ENCODE data around the gene KCNA2.

The KCNA2 gene

DNA sequence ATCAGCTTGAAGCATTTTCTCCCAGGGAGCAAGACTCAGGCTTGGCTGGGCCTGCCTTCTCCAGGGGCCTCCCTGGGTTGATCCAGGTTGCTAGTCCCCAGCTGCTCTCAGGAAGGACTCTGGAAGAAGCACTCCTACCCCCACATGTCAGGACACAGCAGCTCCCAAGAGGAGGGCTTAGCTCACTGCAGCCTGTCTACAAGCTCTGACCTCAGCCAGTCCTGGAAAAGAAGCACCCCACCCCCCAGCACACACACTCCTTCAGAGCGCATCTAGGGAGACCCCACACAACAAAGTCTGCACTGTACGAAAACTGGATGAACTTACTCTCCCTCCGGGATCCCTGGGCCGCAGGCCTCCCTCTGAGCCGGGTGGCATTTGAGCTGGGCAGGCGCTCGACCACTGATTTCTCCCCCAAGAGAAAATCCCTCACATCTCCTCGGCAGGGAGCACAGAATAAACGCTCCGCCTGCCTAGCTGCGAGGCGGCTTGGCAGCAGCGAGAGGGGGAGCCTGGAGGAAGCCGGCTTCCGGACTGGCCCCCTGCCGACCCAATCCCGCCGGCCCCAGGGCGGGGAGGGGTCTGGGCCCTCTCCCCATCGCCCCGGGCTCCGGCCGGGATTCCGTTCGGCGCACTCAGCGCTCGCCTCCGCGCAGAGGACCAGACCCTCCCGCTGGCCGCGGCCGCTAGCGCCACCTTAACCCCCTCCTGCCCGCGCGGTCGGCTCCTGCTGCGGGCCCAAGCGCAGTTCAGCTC is at the start of gene KCNA2:
Gene KCNA2 (minus strand): TSS at position 458 of the 756 bp plus-strand sequence. CDS start 1,576 bp downstream, outside the sequence.
- no peak for DNase-seq (ENCODE audit: low spot score in 2 of 2)
- Mint-ChIP-seq H3K9me3 (no peaks in the 10 kb centered on the region), H3K27me3 (peaks cover 62% of the 10 kb centered on the region), H3K36me3 (ENCODE audit: insufficient read depth) (peaks cover 3% of the 10 kb centered on the region), H3K27ac (ENCODE audit: low read depth) (peak within 1 kb of the TSS; percentile 62), H3K4me1 (peaks cover 11% of the 10 kb centered on the region), H3K4me3 (peak within 1 kb of the TSS; percentile 78)
- ATAC-seq (replicated peaks; ENCODE audit: extremely low read depth, poor library complexity, severe bottlenecking): no peak

DNA sequence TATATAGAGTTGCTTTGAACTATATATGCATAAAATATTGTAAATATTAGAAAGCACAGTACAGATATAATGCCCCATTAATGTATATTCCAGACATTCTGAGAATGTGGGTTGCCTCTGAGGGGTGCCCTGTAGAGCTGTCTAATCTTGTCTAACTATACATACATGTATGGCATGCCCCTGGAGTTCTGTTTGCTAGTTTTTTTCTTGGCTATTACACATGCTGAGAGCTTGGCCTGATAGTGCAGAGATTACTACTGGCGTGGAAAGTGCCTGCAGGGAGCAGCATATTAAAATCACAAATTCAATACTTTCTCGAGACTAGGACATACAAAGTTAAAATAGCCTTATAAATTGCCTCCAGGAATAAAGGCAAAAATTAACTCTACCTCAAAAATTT is 44.5 kb upstream of the KCNA2 start:
- DNase-seq (ENCODE audit: low spot score in 2 of 2) (no peak), ATAC-seq (replicated peaks; ENCODE audit: extremely low read depth, poor library complexity, severe bottlenecking) (no peak)
- Mint-ChIP-seq H3K4me1 (peaks cover 31% of the 10 kb centered on the region), H3K9me3 (no peaks in the 10 kb centered on the region), H3K27me3 (no peaks in the 10 kb centered on the region), H3K4me3 (no peak overlapping the region), H3K27ac (ENCODE audit: low read depth) (peak overlapping the region; percentile 50), H3K36me3 (ENCODE audit: insufficient read depth) (peaks cover 9% of the 10 kb centered on the region)

DNA sequence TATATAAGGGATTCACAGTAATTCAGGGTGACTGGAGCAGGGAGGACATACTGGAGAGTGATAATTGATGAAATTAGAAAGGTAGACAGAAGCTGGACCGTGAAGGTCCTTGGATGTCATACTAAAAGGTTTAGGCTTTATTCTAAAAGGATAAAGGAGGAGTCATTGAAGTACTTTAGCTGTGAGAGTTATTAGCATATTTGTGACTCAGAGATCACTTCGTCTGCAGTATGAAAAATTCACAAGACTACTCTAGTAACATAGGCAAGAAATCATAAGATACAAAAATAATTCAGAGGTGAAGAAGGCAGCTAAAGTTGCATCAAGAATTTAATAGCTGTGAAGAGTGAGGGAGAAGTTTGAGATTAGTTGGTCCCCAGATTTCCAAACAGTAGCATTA is 42.3 kb upstream of the KCNA2 start:
- no peak for ATAC-seq (replicated peaks; ENCODE audit: extremely low read depth, poor library complexity, severe bottlenecking)
- DNase-seq (ENCODE audit: low spot score in 2 of 2): no peak

DNA sequence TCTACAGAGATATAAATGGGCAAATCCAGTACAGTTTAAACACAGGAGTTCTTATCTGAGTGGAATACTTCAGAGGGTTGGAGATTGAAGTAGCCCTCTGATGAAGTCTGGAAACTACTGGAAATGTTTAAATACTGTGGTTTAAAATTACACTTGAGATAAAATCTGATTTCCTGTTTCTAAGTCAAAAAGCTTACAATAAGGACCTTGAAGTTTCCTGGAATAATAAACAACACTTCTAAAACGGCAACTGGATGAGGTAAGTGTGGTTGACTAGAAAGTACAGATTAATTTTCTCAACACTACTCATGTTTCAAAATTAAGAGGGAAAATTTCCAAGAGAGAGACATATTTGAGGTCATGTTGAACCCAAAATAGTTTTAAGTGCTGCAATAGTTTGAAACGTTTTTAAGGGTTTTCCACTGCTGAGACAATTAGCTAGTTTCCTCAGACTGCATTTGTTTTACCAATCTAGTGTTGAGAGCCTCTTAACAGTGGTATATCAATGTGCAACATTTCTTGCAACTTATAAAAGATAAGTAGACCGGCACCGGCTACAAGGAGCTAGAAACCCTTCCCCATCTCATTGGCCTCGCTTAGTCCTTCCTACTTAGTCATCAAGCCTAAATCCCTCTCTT is 41.2 kb upstream of the KCNA2 start:
- H3K27ac Mint-ChIP-seq (ENCODE audit: low read depth): no peak overlapping the region
- H3K4me3 Mint-ChIP-seq: no peak overlapping the region
- H3K4me1 Mint-ChIP-seq: peaks cover 36% of the 10 kb centered on the region
- DNase-seq (ENCODE audit: low spot score in 2 of 2): no peak
- peaks cover 1% of the 10 kb centered on the region for H3K36me3 Mint-ChIP-seq (ENCODE audit: insufficient read depth)
- peak; percentile 75 for ATAC-seq (replicated peaks; ENCODE audit: extremely low read depth, poor library complexity, severe bottlenecking)
- H3K27me3 Mint-ChIP-seq: no peaks in the 10 kb centered on the region
- H3K9me3 Mint-ChIP-seq: no peaks in the 10 kb centered on the region

More for the DNA sequence above, 42.3 kb upstream of the KCNA2 start:
- Mint-ChIP-seq H3K4me1 (peaks cover 32% of the 10 kb centered on the region), H3K36me3 (ENCODE audit: insufficient read depth) (peaks cover 1% of the 10 kb centered on the region), H3K27ac (ENCODE audit: low read depth) (no peak overlapping the region), H3K9me3 (no peaks in the 10 kb centered on the region), H3K27me3 (no peaks in the 10 kb centered on the region), H3K4me3 (no peak overlapping the region)

DNA sequence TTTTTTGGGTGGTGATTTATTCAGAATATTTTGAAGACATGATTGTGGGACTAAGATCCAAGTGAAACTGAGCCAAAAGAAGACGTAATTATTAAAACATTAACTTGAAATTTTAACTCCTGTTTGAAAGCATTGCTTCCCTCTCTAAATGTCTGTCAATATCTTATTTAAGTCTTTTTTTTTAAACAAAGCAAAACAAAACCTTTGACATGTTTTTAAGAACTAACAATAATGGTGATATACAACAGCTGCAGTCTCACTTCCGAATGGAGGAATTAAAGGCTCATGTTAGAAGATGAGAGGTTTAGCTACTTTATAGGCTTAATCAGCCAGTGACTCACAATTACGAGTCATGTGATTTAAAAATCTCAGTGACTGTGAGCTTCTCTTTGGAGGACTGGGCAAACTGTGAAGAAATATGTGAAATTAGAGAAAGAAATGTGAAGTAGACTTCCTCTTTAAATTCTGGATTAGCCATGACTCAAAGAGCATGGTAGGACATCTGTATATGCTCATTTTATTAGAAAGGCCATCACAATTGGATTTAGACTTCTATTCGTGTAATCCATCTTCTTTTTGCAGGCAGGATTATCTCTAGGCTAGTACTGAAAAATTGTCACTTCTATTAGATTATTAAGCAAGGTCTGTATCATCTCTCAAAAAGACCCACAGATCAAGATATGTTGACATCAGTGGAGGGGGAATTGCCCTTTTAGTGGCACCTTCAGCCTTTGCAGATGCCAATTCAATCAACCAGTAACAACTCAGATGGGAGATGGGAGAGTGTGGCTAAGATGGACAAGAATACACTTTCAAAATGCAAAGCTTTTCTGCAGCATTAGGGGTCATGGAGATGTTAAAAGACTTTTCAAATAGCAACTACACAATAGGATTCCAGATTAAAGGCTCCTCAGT is 39.9 kb upstream of the KCNA2 start:
- DNase-seq (ENCODE audit: low spot score in 2 of 2) (no peak), ATAC-seq (replicated peaks; ENCODE audit: extremely low read depth, poor library complexity, severe bottlenecking) (no peak)
- Mint-ChIP-seq H3K27ac (ENCODE audit: low read depth) (peak overlapping the region; percentile 26), H3K4me3 (peak overlapping the region; percentile 24), H3K4me1 (peaks cover 41% of the 10 kb centered on the region), H3K9me3 (no peaks in the 10 kb centered on the region), H3K36me3 (ENCODE audit: insufficient read depth) (peaks cover 4% of the 10 kb centered on the region), H3K27me3 (no peaks in the 10 kb centered on the region)

DNA sequence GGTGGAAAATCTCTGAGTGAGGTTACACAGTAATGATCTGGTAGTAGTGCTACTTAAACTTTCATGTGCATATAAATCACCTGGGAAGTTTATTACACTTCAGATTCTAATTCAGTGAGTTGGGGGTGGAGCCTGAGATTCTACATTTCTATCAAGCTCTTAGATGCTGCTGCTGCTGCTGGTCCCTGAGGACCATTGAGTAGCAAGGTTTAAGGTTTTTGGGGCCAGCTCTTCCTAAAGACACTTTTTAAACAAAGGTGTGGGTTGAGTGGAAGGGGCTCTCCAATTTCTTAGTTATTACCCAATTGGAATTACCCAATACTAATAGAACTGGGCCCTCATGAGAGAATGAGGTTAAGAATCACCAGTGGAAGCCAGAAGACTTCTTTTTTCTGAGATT is 39.1 kb upstream of the KCNA2 start:
- Mint-ChIP-seq H3K27me3 (no peaks in the 10 kb centered on the region), H3K27ac (ENCODE audit: low read depth) (peak overlapping the region; percentile 70), H3K4me3 (no peak overlapping the region), H3K4me1 (peaks cover 41% of the 10 kb centered on the region), H3K9me3 (peaks cover 3% of the 10 kb centered on the region), H3K36me3 (ENCODE audit: insufficient read depth) (peaks cover 4% of the 10 kb centered on the region)
- DNase-seq (ENCODE audit: low spot score in 2 of 2): no peak
- ATAC-seq (replicated peaks; ENCODE audit: extremely low read depth, poor library complexity, severe bottlenecking): no peak

DNA sequence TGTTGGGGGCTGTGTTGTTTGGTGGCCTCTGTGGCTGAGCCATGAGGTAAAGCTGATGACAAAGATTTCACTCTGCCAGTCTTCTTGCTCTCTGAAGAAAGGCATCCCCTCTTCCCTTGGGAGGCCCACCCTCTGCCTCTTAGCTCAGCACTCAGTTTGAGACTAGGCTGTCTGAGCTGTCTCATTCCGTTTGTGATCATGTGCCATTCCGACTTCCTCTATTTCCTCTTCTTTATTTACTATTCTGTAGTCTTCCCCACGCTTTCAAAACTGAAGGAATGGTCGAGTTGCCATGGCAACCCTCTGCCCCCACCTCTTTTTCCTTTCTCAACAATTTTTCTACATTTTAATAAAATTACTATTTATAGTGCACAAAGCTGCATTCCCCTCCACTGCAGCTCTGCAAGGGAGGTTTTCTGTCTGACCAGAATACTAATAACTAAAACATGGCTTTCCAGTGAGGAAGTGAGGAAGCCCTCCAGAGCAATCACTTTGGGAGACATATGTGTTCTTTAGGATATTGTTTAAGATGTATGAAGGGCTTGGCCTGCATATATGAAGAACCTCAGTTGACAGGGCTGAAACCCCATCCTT is 37.8 kb upstream of the KCNA2 start:
- H3K9me3 Mint-ChIP-seq: peaks cover 12% of the 10 kb centered on the region
- peaks cover 54% of the 10 kb centered on the region for H3K4me1 Mint-ChIP-seq
- H3K4me3 Mint-ChIP-seq: no peak overlapping the region
- DNase-seq (ENCODE audit: low spot score in 2 of 2): no peak
- H3K36me3 Mint-ChIP-seq (ENCODE audit: insufficient read depth): peaks cover 4% of the 10 kb centered on the region
- H3K27ac Mint-ChIP-seq (ENCODE audit: low read depth): peak overlapping the region; percentile 70
- no peak for ATAC-seq (replicated peaks; ENCODE audit: extremely low read depth, poor library complexity, severe bottlenecking)
- H3K27me3 Mint-ChIP-seq: no peaks in the 10 kb centered on the region

DNA sequence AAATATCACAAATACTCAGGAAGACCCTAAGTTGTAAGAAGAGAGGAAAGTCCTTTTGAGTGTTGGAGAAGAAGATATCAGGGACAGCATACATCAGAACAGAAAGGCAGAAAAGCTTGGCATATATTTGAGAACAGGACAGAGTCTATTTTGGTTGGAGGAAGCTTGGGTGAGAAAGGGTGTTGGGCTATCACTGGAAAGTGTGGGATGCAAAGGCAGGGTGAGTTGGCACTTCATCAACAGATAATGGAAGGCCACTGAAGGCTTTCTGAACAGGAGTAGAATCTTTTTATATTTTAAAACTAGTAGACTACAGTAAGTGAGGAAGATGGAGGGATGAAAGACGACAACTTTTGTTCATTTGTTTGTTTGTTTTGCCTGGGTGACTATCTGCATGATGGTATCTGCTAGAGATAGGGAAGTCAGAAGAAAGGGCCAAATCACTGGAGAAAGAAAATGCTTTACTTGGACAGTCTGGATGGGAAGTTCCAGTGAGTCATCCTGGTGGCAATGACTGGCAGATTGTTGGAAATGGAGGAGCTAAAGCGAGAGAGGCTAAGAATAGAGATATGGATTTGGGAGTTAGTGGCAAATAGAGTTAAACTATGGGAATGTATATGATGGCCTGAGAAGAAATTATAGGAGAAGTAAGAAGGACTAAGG is 33.7 kb upstream of the KCNA2 start:
- Mint-ChIP-seq H3K27ac (ENCODE audit: low read depth) (peak overlapping the region; percentile 82), H3K9me3 (peaks cover 12% of the 10 kb centered on the region), H3K4me1 (peaks cover 87% of the 10 kb centered on the region), H3K27me3 (no peaks in the 10 kb centered on the region), H3K4me3 (peak overlapping the region; percentile 39), H3K36me3 (ENCODE audit: insufficient read depth) (peaks cover 3% of the 10 kb centered on the region)
- DNase-seq (ENCODE audit: low spot score in 2 of 2): no peak
- ATAC-seq (replicated peaks; ENCODE audit: extremely low read depth, poor library complexity, severe bottlenecking): no peak

DNA sequence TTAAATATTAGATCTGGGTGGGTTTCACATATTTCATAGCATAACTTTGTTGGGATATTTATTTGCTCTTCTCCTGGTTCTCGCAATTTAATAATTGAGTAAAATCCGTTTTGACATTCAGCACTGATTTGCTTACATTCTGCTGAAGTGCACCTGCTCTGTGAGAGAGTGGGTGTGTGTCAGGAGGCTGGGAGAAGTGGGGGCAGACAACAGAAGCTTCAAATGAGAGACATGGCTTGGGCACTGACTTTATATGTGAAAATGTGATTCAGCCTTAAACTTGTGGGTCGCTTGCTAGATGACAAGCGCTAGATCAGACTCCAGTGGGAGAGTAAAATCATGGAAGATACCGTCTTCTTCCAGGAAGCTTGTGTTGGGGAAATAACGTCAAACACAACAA is 32.4 kb upstream of the KCNA2 start:
- Mint-ChIP-seq H3K27me3 (no peaks in the 10 kb centered on the region), H3K27ac (ENCODE audit: low read depth) (peak overlapping the region; percentile 82), H3K36me3 (ENCODE audit: insufficient read depth) (peaks cover 3% of the 10 kb centered on the region), H3K4me1 (peaks cover 83% of the 10 kb centered on the region), H3K4me3 (no peak overlapping the region), H3K9me3 (peaks cover 12% of the 10 kb centered on the region)
- DNase-seq (ENCODE audit: low spot score in 2 of 2): no peak
- ATAC-seq (replicated peaks; ENCODE audit: extremely low read depth, poor library complexity, severe bottlenecking): no peak

DNA sequence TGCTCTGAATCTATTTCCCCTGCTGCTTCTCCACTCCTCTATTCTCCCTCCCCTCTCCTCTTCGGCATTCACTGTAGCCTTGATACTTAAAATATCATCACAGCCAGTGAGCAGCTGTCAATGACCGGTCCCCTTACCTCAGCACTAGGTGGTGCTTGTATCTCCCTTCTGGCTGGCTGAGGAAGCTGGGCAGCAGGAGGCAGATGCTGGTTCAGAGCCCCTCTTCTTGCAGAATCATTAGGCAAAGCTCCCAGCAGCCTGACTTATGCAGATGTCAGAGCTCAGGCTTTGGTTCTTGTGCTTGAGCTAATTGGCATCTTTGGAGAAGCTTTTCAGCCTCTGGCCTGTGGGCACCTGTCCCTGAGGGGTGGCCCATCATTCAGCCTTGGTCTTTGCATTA is 31.9 kb upstream of the KCNA2 start:
- peaks cover 3% of the 10 kb centered on the region for H3K36me3 Mint-ChIP-seq (ENCODE audit: insufficient read depth)
- peaks cover 81% of the 10 kb centered on the region for H3K4me1 Mint-ChIP-seq
- ATAC-seq (replicated peaks; ENCODE audit: extremely low read depth, poor library complexity, severe bottlenecking) (no peak), DNase-seq (ENCODE audit: low spot score in 2 of 2) (no peak)
- no peaks in the 10 kb centered on the region for H3K27me3 Mint-ChIP-seq
- H3K27ac Mint-ChIP-seq (ENCODE audit: low read depth): peak overlapping the region; percentile 82
- peaks cover 12% of the 10 kb centered on the region for H3K9me3 Mint-ChIP-seq
- peak overlapping the region; percentile 7 for H3K4me3 Mint-ChIP-seq

DNA sequence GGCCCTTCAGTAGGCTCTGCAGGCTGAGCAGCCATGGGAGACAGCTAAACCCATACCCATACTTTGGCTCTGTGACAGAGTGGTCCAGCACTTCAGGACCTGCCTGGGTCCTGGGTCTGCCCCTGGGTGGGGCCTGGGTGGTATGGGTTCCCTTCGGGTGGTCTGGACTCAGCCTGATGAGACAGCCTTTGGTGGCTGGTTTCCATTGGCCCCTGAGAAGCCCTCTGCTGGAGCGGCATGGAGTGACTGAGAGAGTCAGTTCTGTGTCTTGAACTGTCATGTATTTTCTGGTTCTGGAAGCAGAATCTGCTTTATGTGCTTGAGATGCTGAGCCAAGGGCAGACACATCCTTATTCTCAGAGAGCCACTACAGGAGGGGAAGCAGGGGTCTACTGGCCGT is 31.3 kb upstream of the KCNA2 start:
- Mint-ChIP-seq H3K27me3 (no peaks in the 10 kb centered on the region), H3K27ac (ENCODE audit: low read depth) (peak overlapping the region; percentile 82), H3K36me3 (ENCODE audit: insufficient read depth) (peaks cover 3% of the 10 kb centered on the region), H3K9me3 (peaks cover 12% of the 10 kb centered on the region), H3K4me3 (peak overlapping the region; percentile 7), H3K4me1 (peaks cover 75% of the 10 kb centered on the region)
- no peak for DNase-seq (ENCODE audit: low spot score in 2 of 2)
- no peak for ATAC-seq (replicated peaks; ENCODE audit: extremely low read depth, poor library complexity, severe bottlenecking)
